OCI-LY7 (cell line): ENCODE measurements around the gene BBLN.

Source experiments
- EZH2phosphoT487 ChIP-seq: fragments of 200-600 bp; sonication (generic); IDR thresholded peaks from 2 replicates; pipeline ENCODE4 v1.6.1; 2018; ENCODE audit warnings: low read depth, borderline replicate concordance, mild to moderate bottlenecking, mixed run types, antibody characterized with exemption, low read length, moderate library complexity, mixed read lengths
- TF ChIP-seq, protein P1 (sequence below): fragments of 200-600 bp; sonication (generic); conservative IDR thresholded peaks from 2 replicates; pipeline ENCODE4 v1.5.1; 2014; ENCODE audit warnings: mild to moderate bottlenecking, antibody characterized with exemption, low read length, moderate library complexity, mixed read lengths

DNA sequence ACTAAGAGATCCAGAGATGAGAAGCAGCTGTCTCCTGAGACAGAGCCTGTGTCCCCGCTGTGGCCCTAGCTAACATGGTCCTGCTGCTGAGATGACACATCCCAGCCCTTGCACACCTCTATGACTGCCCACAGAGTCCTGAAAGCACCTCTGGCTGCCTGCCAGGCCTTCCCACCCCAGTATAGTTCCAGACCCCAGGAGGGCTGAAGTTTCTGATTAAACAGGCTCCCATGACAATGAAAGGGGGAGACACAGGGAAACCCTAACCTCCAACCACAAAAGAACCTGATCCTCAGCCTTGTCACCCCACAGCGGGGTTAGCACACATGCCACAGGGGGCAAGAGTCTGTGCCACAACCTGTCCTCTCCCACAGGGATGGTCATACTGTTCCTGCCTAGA lies 15.7 kb downstream of the BBLN start:
- TF ChIP-seq, protein P1, sequence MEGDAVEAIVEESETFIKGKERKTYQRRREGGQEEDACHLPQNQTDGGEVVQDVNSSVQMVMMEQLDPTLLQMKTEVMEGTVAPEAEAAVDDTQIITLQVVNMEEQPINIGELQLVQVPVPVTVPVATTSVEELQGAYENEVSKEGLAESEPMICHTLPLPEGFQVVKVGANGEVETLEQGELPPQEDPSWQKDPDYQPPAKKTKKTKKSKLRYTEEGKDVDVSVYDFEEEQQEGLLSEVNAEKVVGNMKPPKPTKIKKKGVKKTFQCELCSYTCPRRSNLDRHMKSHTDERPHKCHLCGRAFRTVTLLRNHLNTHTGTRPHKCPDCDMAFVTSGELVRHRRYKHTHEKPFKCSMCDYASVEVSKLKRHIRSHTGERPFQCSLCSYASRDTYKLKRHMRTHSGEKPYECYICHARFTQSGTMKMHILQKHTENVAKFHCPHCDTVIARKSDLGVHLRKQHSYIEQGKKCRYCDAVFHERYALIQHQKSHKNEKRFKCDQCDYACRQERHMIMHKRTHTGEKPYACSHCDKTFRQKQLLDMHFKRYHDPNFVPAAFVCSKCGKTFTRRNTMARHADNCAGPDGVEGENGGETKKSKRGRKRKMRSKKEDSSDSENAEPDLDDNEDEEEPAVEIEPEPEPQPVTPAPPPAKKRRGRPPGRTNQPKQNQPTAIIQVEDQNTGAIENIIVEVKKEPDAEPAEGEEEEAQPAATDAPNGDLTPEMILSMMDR = no peak
- no peak for TF ChIP-seq EZH2phosphoT487
